ENCODE measurements around the gene EIF4H.

DNA sequence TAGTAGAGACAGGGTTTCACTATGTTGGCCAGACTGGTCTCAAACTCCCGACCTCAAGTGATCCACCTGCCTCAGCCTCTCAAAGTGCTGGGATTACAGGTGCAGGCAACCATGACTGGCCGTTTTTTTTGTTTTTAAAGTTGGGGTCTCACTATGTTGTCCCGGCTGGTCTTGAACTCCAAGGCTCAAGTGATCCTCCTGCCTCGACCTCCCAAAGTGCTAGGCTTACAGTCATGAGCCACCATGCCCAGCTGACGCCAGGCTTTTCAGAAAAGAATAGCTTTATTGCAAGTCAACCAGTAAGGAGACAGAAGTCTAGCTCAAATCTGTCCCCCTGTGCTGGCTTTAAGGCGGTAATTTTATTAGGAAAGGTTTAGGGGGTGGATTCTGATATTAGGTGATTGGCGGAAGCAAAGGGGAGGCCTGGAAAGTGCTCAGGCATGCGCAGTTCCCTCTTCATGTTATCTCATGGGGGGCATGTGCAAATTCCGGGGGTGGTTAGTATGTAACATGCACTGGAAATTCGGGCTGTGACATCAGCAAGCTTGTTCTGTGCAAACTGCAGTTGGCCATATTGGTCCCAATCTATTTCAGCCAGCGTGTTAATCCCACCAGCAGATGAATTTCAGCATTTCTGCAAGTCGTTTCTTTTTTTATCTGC is 47.8 kb upstream of the EIF4H start:
- TF ChIP-seq, protein P1, sequence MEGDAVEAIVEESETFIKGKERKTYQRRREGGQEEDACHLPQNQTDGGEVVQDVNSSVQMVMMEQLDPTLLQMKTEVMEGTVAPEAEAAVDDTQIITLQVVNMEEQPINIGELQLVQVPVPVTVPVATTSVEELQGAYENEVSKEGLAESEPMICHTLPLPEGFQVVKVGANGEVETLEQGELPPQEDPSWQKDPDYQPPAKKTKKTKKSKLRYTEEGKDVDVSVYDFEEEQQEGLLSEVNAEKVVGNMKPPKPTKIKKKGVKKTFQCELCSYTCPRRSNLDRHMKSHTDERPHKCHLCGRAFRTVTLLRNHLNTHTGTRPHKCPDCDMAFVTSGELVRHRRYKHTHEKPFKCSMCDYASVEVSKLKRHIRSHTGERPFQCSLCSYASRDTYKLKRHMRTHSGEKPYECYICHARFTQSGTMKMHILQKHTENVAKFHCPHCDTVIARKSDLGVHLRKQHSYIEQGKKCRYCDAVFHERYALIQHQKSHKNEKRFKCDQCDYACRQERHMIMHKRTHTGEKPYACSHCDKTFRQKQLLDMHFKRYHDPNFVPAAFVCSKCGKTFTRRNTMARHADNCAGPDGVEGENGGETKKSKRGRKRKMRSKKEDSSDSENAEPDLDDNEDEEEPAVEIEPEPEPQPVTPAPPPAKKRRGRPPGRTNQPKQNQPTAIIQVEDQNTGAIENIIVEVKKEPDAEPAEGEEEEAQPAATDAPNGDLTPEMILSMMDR (IDR thresholded peaks at IDR 0.05; ENCODE audit: low read length): no peak
- no peak for TF ChIP-seq EZH2 (IDR thresholded peaks at IDR 0.05; ENCODE audit: borderline replicate concordance, low read length)

Data from OCI-LY1 (cell line).